ENCODE measurements around the gene KDM5A. TPM values are rescaled to one million over a fixed set of nuclear protein-coding genes. Genes with fewer than 3 reads are reported as not detected.
"Not testable (repeated sequence)": the region's sequence is repeated elsewhere in the genome, so short reads cannot be mapped to it uniquely, and the experiment has no call there.

KDM5A gene
- 12.8 and 33.6 TPM in 2 replicates for total RNA-seq (2014; rRNA removed; shearing (Covaris generic); ENCODE audit: low replicate concordance)

DNA sequence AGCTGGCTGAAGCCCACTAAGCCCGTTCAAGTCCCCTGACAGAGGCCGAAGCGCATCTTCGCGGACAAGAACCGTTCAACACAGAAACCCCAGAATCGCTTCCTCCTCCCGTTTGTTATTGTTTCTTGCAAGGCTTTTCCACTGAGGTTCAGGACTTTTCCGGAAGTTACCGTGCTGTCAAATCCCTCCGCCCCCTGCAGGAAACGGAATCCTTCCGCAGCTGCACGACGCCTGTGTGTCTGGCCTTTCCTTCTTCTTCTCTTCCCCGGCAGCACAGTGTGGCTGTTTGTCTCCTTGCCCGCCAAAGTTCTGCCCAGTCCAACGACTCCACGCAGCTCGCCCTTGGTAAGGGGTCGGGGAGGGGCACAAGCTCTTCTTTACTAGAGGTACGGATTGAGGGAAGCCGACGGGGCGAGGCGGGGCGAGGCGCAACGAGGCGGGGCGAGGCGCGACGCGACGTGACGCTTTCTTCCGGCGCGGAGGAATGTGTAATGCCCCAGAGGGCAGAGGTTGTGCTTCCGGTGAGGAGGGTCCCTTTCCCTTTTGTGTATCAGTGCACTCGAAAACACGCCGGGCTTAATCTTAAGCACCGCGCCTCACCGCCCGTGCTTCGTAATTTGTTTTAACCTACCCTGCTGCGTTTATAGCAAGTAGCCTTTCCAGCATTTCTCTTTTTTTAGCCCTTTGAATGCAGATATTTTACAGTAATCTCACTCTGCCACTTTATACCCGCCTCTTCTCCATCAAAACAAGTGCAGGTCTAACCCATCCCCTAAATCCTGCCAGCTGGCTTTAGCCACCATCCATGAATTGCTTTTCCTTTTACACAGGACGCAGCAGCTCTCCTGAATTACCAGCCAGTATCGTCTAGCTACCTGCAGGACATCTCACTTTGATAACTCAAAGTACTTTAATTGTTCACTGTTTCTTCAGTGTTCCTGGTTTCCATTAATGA, at the start of gene KDM5A:
KDM5A (minus strand) TSS at position 179 of the 955 bp plus-strand sequence. CDS start 229 bp downstream, outside the sequence.
- in situ Hi-C loops (cut with HindIII; ENCODE audit: low pct_unique_long_range_greater_than_20kb, low sequenced_read_pairs) = no loop called here

DNA sequence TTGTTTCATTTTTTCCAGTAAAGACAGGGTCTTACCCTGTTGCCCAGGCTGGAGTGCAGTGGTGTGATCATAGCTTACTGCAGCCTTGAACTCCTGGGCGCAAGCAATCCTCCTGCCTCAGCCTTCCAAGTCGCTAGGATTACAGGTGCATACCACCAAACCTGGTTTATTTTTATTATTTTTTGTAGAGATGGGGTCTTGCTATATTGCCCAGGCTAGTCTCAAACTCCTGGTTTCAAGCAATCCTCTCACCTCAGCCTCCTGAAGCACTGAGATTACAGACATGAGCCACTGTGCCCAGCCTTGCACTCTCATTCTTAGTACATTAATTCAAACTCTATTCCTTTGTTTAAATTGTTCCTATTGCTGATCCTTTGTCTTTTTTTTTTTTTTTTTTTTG, 46.6 kb upstream of the KDM5A start:
- in situ Hi-C loops (cut with HindIII; ENCODE audit: low pct_unique_long_range_greater_than_20kb, low sequenced_read_pairs) = loop anchor here (10.0 kb wide), 1 partner anchor 129 kb away; no protein-coding TSS in a partner anchor

More for the DNA sequence above, at the start of gene KDM5A:
- DNase-seq (ENCODE audit: low read depth) = peak; percentile 96

DNA sequence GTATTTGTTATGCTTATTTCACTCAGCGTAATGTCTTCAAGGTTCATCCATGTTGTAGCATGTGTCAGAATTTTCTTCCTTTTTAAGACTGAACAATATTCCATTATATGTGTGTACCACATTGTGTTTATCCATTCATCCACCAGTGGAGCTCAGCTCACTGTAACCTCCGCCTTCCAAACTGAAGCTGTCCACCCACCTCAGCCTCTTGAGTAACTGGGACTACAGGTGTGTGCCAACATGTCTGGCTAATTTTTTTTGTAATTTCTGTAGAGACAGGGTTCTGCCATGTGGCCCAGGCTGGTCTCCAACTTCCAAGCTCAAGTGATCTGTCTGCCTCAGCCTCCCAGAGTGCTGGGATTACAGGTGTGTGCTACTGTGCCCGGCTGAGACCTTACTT, 33.4 kb upstream of the KDM5A start:
- in situ Hi-C loops (cut with HindIII; ENCODE audit: low pct_unique_long_range_greater_than_20kb, low sequenced_read_pairs) = no loop called here
- DNase-seq (ENCODE audit: low read depth) = no peak

More for the DNA sequence above, 46.6 kb upstream of the KDM5A start:
- not testable (repeated sequence) for DNase-seq (ENCODE audit: low read depth)

DNA sequence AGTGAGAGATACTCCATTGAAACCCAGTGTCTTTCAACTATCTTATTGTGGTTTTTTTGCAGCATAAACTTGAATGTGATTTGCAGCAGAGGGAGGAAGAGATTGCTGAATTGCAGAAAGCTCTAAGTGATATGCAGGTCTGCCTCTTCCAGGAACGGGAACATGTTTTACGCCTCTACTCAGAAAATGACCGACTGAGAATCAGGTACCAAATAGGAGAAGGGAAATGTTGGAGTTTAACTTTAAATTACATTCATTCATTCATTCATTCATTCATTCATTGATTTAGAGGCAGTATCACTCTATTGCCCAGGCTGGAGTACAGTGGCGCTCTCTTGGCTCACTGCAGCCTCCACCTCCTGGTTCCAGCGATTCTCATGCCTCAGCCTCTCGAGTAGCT, 29.3 kb upstream of the KDM5A start:
- in situ Hi-C loops (cut with HindIII; ENCODE audit: low pct_unique_long_range_greater_than_20kb, low sequenced_read_pairs) = no loop called here
- no peak for DNase-seq (ENCODE audit: low read depth)

DNA sequence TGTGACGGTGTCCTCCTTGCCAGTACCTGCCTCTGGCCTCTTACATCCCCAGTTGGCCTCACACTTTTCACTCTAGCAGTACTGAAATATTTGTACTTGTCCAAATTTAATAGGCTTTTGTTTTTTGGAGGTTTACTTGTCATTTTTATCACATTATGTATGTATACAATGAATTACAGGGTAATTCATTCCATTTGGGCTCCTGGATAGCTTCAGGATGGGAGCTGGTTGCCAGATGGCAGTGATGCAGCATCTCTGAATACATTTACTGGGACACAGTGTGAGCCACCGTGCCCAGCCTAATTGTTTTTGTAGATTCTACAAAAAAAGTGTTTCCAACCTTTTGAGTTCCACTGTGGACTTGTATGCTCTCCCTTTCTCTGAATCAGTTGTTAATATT, 25.7 kb upstream of the KDM5A start:
- no peak for DNase-seq (ENCODE audit: low read depth)

DNA sequence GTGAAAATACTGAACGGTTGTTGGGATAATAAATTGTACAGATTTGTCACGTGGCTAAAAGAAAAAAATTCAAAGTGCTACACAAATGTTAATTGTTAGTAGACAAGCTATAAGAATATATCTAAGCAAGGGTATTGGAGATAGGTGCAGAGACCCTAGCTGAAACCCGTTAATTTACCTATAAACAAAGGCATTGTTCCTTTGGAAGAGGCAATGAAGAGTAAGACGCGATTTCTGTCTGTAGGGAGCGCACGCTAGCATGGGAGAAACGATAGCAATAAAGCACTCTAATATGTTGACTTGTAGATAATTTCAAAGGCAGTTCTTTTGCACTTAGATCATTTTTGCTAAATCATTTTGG, 12.9 kb upstream of the KDM5A start:
- in situ Hi-C loops (cut with HindIII; ENCODE audit: low pct_unique_long_range_greater_than_20kb, low sequenced_read_pairs) = no loop called here
- peak; percentile 27 for DNase-seq (ENCODE audit: low read depth)

More for the DNA sequence above, 25.7 kb upstream of the KDM5A start:
- in situ Hi-C loops (cut with HindIII; ENCODE audit: low pct_unique_long_range_greater_than_20kb, low sequenced_read_pairs) = no loop called here

DNA sequence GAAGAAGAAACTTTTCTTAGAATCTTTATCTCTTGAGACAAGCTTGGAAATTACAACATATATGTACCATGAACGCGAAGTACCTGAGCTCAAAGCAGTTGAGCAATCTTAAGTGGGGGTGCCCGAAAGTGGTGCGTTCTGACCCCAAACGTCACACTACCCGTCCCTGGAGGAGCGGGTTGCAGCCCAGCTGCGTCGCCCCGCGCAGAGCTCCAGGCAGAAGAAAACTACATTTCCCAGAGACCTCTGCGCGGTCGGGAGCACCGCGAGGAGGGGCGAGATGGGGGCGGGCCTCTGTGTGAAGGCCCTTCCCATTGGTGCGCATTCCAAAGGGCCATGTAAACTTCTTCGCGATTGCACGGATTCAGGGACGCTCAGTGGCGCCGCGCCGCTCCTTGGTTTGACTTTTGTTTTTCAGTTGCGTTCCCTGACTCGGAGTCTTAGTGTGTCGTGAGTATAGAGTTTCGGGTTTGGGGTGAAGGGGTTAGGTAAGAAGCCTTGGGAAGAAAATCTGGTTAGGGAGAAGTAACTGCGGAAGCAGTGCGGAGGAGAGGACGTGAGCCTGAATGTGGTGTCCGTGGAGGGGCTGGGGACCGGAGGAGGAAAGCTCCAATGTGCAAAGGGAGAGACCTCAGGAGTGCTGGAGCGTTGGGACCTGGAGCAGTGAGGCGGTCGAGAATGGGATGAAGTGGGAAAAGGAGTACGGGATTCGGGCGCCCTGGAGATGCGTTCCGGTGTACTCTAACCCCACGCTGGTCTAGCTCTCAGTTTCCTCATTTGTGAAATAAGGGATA, 12.3 kb upstream of the KDM5A start, which contains the start of gene CCDC77:
CCDC77 (plus strand) TSS at position 410 of the 794 bp plus-strand sequence. CDS start 7,740 bp downstream, outside the sequence.
- peak; percentile 92 for DNase-seq (ENCODE audit: low read depth)
- in situ Hi-C loops (cut with HindIII; ENCODE audit: low pct_unique_long_range_greater_than_20kb, low sequenced_read_pairs) = no loop called here

DNA sequence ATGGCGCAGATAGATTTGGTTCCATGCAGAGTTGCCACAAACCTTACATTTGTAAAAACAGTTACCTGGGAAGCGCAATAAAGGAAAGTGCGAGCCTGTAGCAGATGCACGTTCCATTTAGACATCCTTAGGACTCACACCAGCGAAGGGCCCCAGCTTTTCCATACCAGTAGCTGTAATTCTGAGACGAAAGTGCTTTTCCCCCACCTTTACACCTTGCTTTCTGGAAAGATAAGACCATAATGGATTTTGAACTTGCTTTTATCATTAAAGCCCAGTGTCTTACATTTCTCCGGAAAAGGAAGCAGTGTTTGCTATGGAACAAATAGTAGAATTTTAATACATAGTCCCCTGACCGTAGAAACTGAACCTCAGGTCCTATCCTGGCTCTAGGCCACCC, 11.7 kb upstream of the KDM5A start:
- in situ Hi-C loops (cut with HindIII; ENCODE audit: low pct_unique_long_range_greater_than_20kb, low sequenced_read_pairs) = no loop called here
- no peak for DNase-seq (ENCODE audit: low read depth)

DNA sequence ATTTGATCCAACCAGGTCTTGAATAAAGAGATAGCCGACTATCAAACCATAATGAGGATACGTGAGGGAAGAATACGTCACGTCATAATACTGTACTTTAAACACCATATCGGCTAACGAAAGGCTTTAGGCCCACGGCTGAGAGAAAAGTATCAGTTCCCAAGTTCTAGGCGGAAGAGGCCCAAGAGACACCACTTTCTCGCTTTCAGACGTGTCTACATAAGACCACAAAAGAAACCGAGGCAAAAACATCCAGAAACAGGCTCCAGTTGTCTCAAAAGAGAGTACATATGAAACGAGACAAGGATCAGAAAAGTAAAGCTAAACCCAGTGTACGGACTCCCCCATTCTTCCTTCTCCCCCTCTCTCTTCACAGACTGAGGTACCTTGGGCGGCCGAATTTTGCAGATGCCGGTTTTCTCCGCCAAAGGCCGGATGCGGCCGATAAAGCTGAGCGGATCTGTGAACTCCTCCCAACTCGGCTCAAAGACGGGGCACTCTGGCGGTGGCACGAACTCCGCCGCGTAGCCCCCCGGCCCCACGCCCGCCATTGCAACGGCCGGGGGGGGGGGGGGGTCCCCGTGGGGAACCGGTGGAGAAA, 479 bp downstream of the KDM5A start:
- peak; percentile 35 for DNase-seq (ENCODE audit: low read depth)
- in situ Hi-C loops (cut with HindIII; ENCODE audit: low pct_unique_long_range_greater_than_20kb, low sequenced_read_pairs) = no loop called here

DNA sequence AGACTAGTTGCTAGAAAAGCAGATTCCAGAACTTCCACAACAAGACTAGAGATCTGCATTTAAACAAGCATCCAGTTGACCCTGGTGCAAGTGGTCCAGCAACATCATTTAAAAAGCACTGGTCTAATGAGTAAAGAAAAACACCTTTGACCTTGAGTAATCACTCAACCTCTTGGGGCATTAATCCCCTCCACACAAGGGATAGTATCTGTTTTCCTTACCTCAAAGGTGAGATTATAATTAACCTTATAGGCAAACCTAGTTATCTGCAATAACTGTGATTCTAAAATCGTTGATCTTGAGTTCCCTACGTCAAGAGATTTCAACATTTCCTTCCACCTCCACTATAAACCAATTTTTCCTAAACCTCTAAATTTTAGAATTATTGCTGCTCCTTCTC, 1.1 kb downstream of the KDM5A start:
- in situ Hi-C loops (cut with HindIII; ENCODE audit: low pct_unique_long_range_greater_than_20kb, low sequenced_read_pairs) = no loop called here
- DNase-seq (ENCODE audit: low read depth) = no peak

DNA sequence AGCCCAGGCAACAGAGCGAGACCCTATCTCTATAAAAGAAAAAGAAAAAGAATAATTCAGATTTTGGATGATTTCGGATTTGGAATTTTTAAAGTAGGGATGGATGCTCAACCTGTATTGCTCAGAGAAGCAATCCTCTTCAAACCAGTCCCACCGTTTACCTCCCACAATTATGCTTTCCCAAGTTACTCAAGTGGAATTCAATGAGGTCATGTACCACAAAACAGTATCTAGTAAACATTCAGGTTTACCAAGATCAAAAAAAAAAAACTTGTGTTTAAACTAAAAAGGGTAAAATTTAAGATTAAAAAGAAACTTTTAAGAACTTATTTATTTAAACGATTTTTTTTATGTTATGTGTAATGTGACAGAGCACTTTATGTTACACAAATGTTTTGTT, 2.5 kb downstream of the KDM5A start:
- in situ Hi-C loops (cut with HindIII; ENCODE audit: low pct_unique_long_range_greater_than_20kb, low sequenced_read_pairs) = no loop called here
- no peak for DNase-seq (ENCODE audit: low read depth)

DNA sequence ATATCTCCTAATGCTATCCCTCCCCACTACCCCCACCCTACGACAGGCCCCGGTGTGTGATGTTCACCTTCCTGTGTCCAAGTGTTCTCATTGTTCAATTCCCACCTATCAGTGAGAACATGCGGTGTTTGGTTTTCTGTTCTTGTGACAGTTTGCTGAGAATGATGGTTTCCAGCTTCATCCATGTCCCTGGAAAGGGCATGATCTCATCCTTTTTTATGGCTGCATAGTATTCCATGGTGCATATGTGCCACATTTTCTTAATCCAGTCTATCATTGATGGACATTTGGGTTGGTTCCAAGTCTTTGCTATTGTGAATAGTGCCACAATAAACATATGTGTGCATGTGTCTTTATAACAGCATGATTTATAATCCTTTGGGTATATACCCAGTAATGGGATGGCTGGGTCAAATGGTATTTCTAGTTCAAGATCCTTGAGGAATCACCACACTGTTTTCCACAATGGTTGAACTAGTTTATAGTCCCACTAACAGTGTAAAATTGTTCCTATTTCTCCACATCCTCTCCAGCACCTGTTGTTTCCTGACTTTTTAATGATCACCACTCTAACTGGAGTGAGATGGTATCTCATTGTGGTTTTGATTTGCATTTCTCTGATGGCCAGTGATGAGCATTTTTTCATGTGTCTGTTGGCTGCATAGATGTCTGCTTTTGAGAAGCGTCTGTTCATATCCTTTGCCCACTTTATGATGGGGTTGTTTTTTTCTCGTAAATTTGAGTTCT, 18.2 kb downstream of the KDM5A start:
- DNase-seq (ENCODE audit: low read depth); in situ Hi-C loops (cut with HindIII; ENCODE audit: low pct_unique_long_range_greater_than_20kb, low sequenced_read_pairs): not testable (repeated sequence)

DNA sequence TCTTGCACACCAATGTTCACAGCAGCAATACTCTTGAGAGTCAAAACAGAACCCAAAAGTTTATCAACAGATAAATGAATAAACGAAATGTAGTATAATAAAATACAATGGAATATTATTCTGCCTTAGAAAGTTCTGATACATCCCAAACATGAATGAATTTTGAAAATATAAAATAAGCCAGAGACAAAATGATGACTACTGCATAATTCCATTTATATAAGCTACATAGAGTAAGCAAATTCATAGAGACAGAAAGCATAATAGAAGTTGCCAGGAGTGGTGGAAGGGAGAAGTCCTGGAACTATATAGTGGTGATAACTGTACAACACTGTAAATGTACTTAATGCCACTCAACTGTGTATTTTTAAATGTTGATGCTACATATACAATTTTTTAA, 21.1 kb downstream of the KDM5A start:
- in situ Hi-C loops (cut with HindIII; ENCODE audit: low pct_unique_long_range_greater_than_20kb, low sequenced_read_pairs) = no loop called here
- no peak for DNase-seq (ENCODE audit: low read depth)

DNA sequence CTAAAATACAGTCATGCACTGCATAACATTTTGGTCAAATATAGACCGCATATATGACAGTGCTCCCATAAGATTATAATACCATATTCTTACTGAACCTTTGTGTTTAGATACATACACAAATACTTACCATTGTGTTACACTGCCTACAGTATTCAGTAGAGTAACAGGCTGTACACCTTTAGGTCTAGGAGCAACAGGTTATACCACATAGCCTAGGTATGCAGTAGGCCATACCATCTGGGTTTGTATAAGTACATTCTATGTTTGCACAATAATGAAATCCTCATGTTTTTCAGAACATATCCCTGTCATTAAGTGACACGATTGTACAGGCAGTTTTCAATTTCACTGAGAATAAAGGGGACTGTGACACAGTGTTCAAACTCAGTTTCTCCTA, 22.3 kb downstream of the KDM5A start:
- no peak for DNase-seq (ENCODE audit: low read depth)
- in situ Hi-C loops (cut with HindIII; ENCODE audit: low pct_unique_long_range_greater_than_20kb, low sequenced_read_pairs) = no loop called here

DNA sequence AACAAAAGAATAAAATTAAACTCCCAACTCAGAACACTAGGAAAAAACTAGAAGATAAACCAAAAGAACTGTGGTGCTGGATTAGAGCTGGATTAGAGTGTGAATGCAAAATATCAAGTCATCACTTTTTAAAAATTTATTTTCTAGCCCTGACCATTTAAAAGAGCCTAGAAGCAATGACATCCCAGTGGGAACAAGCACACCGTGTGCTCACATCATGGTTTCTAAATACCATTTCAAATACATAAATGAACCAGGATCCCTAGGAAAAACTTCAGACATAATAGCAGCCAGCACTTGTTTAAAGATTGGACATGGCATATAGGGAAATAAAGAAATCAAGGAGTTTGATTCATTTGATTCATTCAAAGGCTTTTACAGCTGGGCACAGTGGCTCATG, 30.0 kb downstream of the KDM5A start:
- no peak for DNase-seq (ENCODE audit: low read depth)
- in situ Hi-C loops (cut with HindIII; ENCODE audit: low pct_unique_long_range_greater_than_20kb, low sequenced_read_pairs) = no loop called here

DNA sequence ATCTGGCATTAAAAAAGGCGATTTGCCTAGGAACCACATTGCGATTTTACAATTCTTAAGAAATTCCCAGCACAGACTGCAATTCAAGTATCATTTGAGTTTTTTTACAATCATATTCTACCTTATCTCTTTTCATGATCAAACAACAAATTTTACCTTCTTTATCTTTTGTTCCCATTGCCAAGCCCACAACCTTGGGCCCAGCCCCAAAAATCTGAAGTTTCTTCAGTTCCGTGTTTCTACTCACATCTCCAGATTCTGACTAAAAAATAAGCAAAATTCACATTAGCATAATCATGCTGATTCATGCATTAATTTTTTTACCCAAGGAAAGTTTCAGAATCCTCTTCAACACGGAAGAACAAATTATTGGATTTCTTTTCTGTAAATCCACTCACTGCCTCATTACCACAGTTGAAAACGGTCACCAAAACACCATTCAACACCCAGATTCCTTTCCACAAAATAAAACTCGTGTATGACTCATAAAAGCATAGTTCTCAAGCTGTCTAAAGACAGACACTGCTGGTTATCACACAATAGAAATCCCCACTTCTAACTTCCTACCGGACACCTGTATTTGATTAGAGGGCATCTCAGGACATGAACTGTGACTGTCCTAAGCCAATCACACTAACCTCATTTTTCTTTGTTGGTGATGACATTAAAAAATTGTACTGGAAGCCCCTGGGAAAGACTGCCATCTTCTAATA, 32.7 kb downstream of the KDM5A start:
- in situ Hi-C loops (cut with HindIII; ENCODE audit: low pct_unique_long_range_greater_than_20kb, low sequenced_read_pairs) = no loop called here
- DNase-seq (ENCODE audit: low read depth) = peak; percentile 39

DNA sequence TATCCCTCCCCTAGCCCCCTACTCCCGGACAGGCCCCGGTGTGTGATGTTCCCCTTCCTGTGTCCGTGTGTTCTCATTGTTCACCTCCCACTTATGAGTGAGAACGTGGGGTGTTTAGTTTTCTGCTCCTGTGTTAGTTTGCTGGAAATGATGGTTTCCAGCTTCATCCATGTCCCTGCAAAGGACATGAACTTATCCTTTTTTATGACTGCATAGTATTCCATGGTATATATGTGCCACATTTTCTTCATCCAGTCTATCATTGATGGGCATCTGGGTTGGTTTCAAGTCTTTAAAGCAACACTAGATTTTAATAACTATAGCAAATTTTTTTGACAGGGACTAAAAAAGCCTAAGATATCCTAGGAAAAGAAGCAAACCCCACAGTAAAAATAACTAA, 37.9 kb downstream of the KDM5A start:
- in situ Hi-C loops (cut with HindIII; ENCODE audit: low pct_unique_long_range_greater_than_20kb, low sequenced_read_pairs); DNase-seq (ENCODE audit: low read depth): not testable (repeated sequence)
